ENCODE results near the gene GTF2A2. TPM values are rescaled to one million over a fixed set of nuclear protein-coding genes. Genes with fewer than 3 reads are reported as not detected.
A peak's percentile ranks its signal among the peaks of the same experiment; 100 is the strongest.
"Not testable (repeated sequence)": the region's sequence is repeated elsewhere in the genome, so short reads cannot be mapped to it uniquely, and the experiment has no call there.

The GTF2A2 gene, protein sequence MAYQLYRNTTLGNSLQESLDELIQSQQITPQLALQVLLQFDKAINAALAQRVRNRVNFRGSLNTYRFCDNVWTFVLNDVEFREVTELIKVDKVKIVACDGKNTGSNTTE
- 22.3 TPM for total RNA-seq

DNA sequence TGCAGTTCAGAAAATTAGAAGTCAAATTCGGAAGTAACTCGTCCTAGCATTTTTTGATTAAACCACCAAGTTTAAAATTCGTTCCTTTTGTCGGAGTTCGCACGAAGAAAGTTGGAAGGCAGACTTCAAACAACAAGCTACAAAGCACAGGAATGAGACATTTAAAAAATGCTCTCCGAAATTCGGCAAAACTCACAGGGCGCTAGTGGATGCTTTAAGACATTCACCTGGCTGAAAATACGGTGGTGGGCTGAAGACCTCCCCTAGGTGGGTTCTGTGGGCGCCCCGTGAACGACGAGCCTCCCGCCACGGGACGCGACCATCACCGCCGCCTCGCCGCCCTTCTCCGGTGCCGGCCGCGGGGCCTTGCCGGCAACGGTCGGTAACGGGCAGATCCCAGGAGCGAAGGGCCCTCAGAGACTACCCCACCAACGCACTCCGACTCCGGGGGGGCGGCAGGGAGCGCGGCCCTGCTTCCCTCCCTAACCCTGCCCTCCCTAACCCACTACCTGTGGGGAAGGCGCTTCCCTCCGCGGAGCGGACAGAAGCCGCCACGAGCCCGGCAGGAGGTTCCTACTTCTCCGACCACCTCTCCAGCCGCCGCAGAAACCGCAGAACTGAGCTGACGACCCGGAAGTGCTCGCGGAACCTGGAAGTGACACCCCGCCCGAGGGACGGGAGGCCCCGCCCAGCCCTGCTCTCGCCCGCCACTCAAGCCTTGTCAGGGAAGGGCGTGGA is at the start of gene GTF2A2:
TSS of gene GTF2A2 (minus strand) at position 619 of the 738 bp plus-strand sequence. CDS start 5,238 bp downstream, outside the sequence.
- peak; percentile 94 for DNase-seq

DNA sequence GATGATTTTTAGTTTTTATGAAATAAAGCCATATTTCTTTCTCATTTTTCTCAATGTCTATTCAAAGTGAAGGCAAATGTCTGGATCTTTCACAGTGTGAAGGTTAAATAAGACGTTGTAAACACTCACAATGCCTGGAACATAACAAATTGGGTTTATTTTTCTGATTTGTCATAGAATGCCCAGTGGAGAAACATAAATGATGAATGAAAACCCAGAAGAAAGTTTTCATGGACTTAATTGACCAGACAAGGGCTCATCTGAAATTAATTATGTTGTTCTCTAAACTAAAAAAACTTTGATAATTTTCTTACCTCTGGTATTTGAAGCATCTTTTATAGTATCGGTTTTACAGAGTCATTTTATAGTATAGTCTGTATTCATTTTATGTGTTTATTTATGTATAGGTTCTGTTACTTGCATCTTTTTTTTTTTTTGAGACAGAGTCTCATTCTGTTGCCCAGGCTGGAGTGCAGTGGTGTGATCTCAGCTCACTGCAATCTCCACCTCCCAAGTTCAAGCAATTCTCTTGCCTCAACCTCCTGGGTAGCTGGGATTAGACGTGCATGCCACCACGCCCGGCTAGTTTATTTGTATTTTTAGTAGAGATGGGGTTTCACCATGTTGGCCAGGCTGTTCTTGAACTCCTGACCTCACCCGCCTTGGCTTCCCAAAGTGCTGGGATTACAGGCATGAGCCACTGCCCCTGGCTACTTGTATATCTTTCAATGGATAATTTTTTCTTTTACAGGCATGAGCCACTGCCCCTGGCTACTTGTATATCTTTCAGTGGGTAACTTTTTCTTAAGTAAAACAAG is 46.9 kb upstream of the GTF2A2 start:
- no peak for DNase-seq

DNA sequence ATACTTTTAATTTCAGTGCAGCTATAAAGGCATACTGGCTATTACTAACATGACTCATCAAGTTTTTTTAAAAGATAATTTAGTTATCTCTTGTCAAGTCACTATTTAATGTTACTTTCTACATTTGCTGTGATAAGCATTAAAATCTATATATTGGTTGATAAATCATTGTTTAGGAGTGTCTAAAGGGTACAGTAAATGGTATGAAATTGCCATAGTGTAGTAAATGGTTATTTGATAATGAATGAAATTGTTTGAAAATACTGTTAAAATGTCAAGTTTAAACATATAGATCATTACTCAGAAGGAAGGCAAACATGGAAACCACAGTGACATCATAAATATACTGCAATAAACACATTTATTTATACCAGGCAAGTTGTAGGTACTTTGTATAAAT is 45.0 kb upstream of the GTF2A2 start:
- no peak for DNase-seq

DNA sequence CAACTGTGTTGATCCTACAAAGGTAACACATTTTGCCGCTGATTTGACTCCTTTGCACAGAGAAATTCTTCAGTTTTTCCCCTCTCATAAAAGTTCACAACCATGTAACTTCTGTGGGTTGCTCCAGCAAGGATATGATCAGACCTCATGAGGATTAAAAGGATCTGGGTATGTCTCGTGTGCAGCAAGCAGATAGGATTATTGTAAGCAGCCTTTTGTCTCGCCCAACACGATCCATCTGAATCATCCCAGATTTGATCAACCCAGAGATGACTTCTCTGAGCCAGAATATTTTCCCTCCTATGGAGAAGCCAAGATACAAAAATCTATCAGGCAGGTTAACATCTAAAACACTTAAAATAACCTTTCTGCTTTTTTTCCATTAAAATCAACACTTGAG is 44.6 kb upstream of the GTF2A2 start:
- DNase-seq = no peak

DNA sequence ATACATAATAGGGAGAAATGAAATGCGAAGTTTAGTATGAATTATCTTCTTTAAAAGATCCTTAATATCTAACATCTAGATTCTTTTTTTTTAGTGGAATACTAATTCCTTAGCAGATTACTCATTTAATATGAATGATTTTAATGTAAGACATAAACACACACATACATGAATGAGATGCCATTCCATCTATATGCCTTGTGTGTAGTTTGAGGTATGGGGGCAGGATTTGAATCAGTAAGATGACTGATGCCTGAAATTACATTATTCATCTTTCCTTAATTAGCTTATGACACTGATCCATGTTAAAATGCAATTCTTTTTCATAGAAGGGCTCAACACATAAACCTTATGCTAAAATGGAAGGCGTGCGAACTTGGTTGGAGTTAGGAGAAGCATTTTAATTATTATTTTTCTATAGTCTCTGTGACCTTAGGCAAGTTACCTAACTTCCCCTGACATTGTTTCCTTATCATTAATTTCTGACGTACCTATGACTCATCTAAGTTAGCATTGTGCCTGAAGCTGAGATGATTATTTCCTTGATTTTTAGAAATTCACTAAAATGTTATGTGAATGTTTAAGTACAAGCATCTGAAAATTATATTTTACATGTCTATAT is 42.6 kb upstream of the GTF2A2 start:
- no peak for DNase-seq

- DNase-seq = not testable (repeated sequence)
These were observed 40.8 kb upstream of the GTF2A2 start for GRCh38 chr15:59698065-59698464.

- DNase-seq = no peak
These were observed 39.0 kb upstream of the GTF2A2 start for GRCh38 chr15:59696332-59696731.

GRCh38 chr15:59694779-59695178 is 37.5 kb upstream of the GTF2A2 start:
- no peak for DNase-seq

DNA sequence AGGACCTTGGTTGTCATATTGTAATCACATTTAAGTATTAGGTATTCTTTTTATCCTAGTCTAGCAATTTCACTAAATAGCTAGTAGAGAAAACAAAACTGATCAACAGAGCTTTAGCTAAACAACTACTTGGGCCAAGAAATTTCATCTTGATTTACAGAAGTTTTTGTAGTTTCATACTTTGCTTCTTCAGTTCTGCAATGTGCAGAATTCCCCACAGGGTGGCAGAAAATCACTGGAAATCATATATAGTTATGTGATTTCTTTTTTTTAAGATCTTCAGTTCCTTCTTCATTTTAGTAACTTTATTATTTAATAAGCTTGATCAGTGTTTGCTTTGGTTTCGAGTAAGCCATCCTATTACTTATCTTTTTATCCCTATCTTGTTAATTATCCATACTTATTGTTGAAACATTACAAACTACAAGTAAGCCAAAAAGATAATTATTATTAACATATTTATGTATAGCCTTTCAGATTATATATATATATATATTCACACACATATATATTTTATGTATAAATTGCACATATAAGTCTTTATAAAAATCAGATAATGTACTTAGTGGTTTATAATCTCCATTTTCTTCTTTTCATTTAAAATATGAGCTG is 34.0 kb upstream of the GTF2A2 start:
- DNase-seq = no peak

DNA sequence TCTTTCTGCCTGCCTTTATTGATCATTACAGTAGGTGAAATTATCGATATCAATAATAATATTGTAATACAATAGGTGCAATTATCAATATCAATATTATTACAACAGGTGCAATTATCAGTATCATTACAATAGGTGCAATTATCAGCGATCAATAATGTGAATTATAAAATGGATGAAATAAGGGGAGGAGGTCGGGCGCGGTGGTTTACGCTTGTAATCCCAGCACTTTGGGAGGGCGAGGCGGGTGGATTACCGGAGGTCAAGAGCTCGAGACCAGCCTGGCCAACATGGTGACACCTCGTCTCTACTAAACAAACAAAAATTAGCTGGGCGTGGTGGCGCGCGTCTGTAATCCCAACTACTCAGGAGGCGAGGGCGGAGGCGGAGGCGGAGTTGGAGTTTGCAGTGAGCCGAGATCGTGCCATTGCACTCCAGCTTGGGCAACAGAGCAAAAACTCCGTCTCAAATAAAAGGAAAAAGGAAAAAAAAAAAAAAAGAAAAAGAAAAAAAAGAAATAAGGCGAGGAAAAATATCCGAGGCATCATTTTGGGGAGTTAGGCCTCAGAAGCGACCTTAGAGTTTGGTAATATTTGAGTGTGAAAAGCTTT is 32.4 kb upstream of the GTF2A2 start:
- peak; percentile 17 for DNase-seq

DNA sequence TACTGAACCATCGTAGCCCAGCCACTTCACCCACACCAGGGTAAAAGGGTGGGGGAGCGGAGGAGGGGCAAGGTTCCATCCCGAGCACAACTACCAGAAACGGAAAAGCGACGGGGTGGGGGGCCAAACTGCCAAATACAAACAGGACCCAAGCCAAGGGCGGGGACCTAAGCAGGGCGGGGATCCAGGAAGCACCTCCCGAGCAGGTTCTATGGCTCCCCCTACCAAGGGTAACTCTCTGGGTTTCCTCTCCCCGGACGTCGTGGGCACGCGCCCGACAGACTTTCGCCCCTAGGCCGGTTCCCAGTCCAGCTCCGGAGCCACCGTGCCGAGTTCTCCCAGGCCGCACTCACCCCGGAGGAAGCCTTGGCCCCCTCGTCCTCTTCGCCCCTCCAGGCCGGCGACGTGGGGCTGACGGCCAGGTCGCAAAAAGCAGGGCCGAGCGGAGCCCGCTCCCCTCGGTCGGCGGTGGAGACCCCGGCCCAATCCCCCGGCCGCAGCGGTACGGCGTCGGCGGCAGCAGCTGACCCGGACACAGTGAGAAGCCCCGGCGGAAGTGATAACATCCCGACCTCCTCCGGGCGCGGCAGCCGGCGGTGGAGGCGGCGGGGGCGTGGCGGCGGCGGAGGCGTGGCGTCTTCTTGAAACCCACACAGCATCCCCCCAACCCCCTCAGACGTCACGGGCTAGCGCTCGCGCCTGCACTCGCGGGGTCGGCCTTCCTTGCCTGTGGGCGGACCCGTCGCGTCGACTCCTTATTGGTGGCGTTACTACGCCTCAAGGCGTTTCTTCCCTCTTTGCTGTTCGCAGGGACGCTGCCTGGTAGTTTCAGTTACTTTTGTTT is 31.7 kb upstream of the GTF2A2 start, which contains the start of gene BNIP2:
TSS of gene BNIP2 (minus strand) at position 539 of the 844 bp plus-strand sequence. CDS start 6,863 bp downstream, outside the sequence.
- DNase-seq = peak; percentile 95

DNA sequence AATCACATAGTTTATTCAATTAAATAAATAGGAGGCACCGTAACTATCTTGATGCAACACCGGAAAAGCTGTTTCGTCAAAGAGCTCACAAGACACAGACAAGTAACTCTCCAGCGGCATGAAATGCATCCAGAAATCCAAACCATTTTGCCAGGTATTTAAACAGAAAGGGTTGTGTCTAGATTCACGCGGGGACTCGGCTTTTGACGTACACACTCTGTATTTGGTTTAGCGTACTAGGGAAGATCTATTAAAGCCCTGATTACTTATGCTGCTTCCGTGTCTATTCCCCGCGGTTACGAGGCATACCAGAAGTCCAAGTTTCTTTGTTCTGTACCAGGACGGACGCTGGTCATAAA is 31.1 kb upstream of the GTF2A2 start:
- DNase-seq = no peak

DNA sequence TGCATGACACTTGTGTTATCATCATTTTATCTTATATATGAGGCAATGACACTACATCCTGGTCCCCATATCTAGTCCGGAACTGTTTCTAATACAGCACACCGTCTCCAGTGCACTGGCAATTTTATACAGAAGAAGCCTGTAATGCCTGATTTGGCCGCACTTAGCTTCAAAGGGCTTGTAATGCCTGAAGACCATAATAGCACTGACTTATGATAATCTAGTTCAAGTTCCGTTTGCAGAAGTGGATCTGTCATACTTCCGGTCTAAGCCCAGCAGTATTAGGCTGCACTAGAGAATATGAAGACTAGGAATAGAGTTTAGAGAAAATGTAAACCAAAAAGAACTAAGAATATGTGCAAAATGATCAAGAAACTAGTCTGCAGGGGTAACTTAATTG is 30.5 kb upstream of the GTF2A2 start:
- DNase-seq = no peak

DNA sequence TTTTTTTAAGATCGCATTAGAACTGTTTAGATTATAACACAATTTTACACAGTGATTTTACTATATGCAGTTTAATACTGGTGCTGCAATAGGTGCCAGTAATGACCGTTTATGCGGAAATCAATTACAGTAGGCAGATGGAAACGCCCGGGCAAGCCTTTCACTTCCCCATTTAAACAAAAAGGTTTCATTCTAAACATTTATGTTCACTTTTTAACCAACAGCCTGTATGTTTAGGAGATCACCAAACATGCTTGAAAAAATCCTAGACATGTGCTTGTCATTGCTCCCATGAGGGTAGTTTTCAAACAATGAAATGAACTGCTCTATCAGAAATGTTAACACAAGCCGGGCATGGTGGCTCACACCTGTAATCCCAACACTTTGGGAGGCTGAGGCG is 29.1 kb upstream of the GTF2A2 start:
- DNase-seq = no peak

DNA sequence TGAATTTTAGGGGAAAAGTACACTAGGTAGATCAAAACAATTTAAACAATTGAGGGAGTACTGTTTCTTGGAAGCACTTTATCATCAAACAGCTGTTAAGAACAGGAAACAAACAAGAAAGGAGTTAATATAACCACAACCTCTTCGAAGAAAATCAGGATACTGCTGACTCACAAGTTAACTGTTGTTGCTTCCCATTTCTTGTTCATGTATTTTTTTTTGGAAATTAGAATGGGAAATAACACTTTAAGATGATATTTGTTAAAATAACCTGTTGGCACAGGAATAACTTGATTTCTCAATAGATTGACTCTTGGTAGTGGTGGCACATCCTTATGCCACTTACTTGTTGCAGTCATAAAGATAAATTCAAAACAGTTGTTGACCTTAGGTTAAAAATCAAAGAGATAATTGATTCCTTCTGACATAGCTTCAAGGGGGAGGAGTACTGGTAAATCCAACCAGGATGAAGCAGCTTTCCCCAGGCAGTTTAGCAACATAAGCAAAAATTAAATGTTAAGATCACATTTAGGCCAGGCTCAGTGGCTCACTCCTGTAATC is 28.5 kb upstream of the GTF2A2 start:
- DNase-seq = no peak

- DNase-seq = no peak
These were observed 23.6 kb upstream of the GTF2A2 start for GRCh38 chr15:59680870-59681269.

DNA sequence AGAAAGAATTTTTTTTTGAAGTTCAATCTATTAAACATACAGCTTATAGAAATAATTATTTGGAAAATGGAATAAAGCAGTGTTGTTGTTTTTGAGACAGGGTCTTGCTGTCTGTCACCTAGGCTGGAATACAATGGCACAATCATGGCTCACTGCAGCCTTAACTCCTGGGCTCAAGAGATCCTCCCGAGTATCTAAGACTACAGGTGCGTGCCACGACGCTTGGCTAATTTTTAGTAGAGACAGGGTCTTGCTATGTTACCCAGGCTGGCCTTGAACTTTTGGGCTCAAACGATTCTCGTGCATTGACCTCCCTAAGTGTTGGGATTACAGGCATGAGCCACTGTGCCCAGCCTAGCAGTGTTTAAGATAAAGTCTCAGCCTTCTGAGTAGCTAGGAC is 23.0 kb upstream of the GTF2A2 start:
- DNase-seq = no peak

- no peak for DNase-seq
These were observed 21.3 kb upstream of the GTF2A2 start for GRCh38 chr15:59678620-59679019.

- no peak for DNase-seq
These were observed 20.9 kb upstream of the GTF2A2 start for GRCh38 chr15:59678172-59678571.

DNA sequence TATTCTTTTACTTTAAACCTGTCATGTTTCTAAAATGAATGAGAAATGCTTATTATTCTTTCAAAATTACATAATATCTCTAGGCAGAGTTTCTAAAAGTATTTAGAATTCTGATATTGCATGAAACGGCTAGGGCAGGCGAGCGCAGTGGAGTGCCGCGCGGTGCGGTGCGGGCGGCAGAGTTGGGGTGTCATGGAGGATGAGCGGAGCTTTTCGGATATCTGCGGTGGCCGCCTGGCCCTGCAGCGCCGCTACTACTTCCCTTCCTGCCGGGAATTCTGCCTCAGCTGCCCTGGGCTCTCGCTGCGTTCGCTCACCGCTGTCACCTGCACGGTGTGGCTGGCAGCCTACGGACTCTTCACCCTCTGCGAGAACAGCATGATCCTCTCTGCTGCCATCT is 19.2 kb upstream of the GTF2A2 start:
- DNase-seq = no peak

- DNase-seq = no peak
These were observed 17.1 kb upstream of the GTF2A2 start for GRCh38 chr15:59674361-59674877.
